ENCODE results near the gene ANTXR1. TPM values are rescaled to one million over a fixed set of nuclear protein-coding genes. Genes with fewer than 3 reads are reported as not detected.

ANTXR1 gene
- total RNA-seq, 1 donor from 2014 or later = 7.8 TPM

DNA sequence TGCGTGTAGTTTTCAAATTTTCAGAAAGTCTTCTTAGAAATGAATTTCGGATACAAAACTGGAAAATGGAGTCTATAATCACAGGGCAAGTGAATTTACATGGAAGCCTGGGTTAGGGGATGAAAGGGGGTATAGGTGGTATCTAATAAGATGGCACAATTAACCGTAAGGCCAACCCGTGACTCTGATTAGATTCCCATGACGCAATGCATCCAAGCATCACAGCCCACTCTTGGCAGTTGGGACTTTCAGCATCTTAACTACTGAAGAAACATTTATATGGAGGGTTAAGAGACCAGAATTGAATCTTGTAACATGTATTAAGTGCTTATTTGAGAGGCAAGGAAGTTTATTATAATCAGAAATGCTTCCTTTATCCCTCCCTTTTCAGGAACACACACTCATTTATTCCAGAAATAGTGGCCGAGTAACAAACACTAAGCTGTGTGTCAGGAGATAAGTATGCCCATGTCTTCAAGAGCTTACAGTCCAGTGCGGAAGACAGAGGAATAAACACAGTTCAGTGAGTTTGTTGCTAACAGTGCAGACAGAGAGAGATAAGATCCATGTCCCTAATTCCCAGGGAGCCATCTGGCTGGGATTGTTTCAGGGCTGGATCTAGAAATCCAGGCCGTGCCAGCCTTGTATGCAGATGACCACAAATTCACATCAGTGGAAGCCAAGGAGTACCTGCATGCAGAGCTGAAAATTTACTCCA lies 151.2 kb downstream of the ANTXR1 start:
- H3K4me3 ChIP-seq (ENCODE audit: low read depth, low read length) = no peak overlapping the region
- TF ChIP-seq, protein P1, sequence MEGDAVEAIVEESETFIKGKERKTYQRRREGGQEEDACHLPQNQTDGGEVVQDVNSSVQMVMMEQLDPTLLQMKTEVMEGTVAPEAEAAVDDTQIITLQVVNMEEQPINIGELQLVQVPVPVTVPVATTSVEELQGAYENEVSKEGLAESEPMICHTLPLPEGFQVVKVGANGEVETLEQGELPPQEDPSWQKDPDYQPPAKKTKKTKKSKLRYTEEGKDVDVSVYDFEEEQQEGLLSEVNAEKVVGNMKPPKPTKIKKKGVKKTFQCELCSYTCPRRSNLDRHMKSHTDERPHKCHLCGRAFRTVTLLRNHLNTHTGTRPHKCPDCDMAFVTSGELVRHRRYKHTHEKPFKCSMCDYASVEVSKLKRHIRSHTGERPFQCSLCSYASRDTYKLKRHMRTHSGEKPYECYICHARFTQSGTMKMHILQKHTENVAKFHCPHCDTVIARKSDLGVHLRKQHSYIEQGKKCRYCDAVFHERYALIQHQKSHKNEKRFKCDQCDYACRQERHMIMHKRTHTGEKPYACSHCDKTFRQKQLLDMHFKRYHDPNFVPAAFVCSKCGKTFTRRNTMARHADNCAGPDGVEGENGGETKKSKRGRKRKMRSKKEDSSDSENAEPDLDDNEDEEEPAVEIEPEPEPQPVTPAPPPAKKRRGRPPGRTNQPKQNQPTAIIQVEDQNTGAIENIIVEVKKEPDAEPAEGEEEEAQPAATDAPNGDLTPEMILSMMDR (conservative IDR thresholded peaks at IDR 0.05; ENCODE audit: low read depth, low read length) = no peak
- DNase-seq (ENCODE audit: low read depth) = no peak

DNA sequence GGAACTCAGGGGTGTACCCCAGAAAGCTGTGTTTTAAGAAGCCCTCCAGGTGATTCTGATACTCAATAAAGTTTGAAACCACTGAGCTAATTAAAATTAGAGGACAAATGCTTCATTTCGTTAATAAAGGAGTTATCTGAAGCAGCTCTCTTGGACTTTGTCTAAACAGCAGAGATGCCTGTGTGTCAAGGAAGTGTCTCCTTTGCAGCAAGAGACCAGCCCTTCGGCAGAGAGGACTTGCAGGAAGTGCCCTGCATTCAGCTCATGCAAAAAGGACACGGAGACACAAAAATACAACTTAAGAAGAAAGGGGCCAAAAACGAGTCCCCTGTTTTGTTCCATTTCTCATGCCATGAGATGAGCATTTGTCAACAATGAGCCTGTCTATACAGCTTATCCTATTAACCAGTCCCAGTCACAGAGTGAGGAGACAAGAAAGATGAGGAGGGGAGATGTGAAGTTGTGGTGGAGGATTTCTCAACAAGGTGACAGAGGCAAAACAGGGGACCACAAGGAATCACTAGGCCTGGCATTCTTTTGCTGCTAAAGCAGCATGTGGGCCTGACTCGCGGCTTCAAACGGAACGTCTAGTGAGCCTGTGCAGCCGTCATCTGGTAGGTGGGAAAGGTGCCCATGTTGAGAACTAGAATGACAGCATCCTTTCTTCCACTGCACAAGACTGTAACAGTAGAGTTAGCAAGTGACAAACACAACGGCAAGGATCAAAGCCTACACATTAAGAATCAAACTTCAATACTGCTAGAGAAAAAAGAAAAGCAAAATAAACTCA lies 152.3 kb downstream of the ANTXR1 start:
- no peak for DNase-seq (ENCODE audit: low read depth)
- TF ChIP-seq, protein P1 (conservative IDR thresholded peaks at IDR 0.05; ENCODE audit: low read depth, low read length) = no peak
- no peak overlapping the region for H3K4me3 ChIP-seq (ENCODE audit: low read depth, low read length)

DNA sequence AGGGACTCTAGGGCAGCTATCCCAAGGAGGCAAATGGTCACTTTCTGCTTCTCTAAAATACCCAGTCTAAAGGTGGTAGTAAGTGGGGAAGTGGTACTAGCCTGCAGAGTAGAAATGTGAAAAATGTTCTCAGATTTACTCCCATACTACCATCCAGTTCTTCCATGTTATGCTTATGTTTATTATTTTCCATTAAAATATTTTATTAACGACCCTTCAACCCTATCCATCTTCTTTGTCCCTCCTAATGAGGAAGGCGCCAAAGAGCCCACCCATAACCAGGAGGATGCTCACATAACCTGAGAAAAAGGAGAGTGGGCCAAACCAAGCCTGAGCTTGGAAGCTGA lies 153.5 kb downstream of the ANTXR1 start:
- H3K4me3 ChIP-seq (ENCODE audit: low read depth, low read length) = no peak overlapping the region
- no peak for DNase-seq (ENCODE audit: low read depth)
- TF ChIP-seq, protein P1 (conservative IDR thresholded peaks at IDR 0.05; ENCODE audit: low read depth, low read length) = no peak

DNA sequence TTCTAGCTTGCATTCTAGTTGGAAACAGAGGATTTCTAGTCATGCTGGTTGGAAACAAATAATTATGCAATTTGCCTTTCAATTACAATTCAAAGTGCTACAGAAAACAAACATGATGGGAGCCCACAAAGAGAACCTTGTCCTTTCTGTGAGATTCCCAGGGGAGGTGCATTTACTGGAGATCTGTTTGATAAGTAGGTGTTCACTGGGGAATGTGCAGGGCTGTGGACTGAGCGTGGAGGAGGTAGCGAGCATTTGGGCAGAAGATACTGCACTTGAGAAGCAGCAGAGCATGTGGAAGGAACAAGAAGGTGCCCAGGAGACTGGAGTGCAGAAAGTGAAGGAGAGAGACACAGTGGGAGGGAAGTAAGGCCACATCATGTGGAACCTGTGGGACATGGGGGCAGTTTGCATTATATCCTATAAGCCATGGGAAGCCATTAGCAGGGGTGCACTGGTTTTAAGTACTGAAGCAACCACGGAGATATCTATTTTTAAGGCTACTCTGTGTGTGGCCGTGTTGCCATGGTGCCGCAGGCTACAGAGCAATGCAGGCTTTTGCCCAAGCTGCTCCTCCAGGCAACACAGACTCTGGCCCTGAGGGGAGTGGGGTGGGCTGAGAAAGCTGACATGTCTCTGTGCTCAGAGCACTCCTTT lies 154.0 kb downstream of the ANTXR1 start:
- TF ChIP-seq, protein P1 (conservative IDR thresholded peaks at IDR 0.05; ENCODE audit: low read depth, low read length) = no peak
- DNase-seq (ENCODE audit: low read depth) = no peak
- H3K4me3 ChIP-seq (ENCODE audit: low read depth, low read length) = no peak overlapping the region

DNA sequence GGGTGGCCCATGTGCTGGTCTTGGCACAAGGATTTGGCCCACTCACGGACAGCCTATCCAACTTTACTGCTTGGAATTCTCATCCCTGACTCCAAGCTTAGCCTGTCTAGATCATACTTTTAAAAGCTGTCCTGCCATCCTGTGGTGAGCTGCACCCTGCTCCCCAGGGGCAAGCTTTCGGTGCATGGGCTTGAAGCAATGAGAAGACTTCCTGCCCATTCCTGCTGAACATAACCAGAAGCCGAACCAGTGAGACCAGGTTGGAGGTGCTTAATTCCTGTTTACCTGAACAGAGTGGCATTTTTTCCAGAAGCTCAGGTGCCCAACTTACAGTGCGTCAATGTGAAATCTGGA lies 154.5 kb downstream of the ANTXR1 start:
- TF ChIP-seq, protein P1 (conservative IDR thresholded peaks at IDR 0.05; ENCODE audit: low read depth, low read length) = no peak
- no peak for DNase-seq (ENCODE audit: low read depth)
- H3K4me3 ChIP-seq (ENCODE audit: low read depth, low read length) = no peak overlapping the region

DNA sequence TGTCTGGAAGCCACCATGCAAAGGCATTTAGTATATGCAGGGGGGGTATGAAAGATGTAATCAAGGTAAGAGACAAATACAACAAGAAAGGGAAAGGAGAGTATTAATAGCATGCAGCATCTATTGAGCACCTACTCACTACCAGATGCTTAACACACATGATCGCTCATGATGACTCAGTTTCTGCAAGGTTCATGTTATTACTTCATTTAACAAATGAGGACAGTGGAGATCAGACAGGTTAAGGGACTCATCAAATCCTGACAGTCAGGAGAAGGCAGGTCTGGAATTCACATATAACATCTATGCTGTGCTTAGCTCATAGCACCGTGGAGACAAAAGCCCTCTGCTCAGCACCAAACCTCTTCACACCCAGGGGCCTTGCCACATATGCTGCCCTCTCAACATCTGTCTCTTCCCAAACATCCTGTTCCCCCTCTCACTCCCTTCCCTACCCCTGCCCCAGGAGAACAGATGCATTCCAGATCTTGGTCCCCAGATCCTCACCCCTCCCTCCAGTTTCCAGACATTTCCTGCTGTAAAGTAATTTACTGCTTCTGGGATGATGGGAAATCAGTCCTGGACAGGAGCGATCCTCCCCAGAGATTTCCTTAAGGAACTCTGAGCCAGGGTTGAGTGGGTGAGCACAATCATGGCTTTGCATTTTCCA lies 155.3 kb downstream of the ANTXR1 start:
- H3K4me3 ChIP-seq (ENCODE audit: low read depth, low read length) = no peak overlapping the region
- TF ChIP-seq, protein P1 (conservative IDR thresholded peaks at IDR 0.05; ENCODE audit: low read depth, low read length) = no peak
- no peak for DNase-seq (ENCODE audit: low read depth)

All from epithelial cell of proximal tubule (primary cell).